Natural killer cell (primary cell): ENCODE results near the gene CTNS. TPM values are rescaled to one million over a fixed set of nuclear protein-coding genes. Genes with fewer than 3 reads are reported as not detected.

Experiments
- ATAC-seq, 3 donors: fragments of 150-1000 bp in 2 of 3; fragments of 200-7000 bp in 1 of 3; cut with Tn5 transposase; 1 replicate in 1 of 3; 2 replicates in 2 of 3; pipeline ENCODE4 v1.10.0; 2021; ENCODE audit warnings: mild to moderate bottlenecking in 2 of 3, moderate library complexity in 2 of 3
- DNase-seq, 2 donors: peaks; one replicate each; pipeline versions ENCODE4 v3.0.0 to v3.0.0-alpha.2; 2013 to 2021; ENCODE audit warnings: mixed read lengths in 1 of 2
- H3K27ac ChIP-seq: one replicate; pipeline ENCODE4 v1.5.1; 2013; ENCODE audit warnings: mild to moderate bottlenecking, low read length
- H3K27me3 ChIP-seq: one replicate; pipeline ENCODE4 v1.6.1; 2013; ENCODE audit warnings: low read length; ENCODE audit not compliant: control insufficient read depth, insufficient read depth
- H3K36me3 ChIP-seq: one replicate; pipeline ENCODE4 v1.6.1; 2013; ENCODE audit warnings: low read length; ENCODE audit not compliant: control insufficient read depth, insufficient read depth
- H3K4me1 ChIP-seq: one replicate; pipeline ENCODE4 v1.6.1; 2013; ENCODE audit warnings: low read length; ENCODE audit not compliant: control insufficient read depth, insufficient read depth
- H3K4me3 ChIP-seq: one replicate; pipeline ENCODE4 v1.5.1; 2013; ENCODE audit warnings: low read length
- H3K9me3 ChIP-seq: one replicate; pipeline ENCODE4 v1.6.1; 2013; ENCODE audit warnings: low read length; ENCODE audit not compliant: control insufficient read depth, insufficient read depth
- H3K27ac Mint-ChIP-seq, 2 donors: one replicate each; pipeline ENCODE4 v1.8.0; 2022; ENCODE audit warnings: mild to moderate bottlenecking in 2 of 2, mixed read lengths in 2 of 2, moderate library complexity in 1 of 2
- H3K27me3 Mint-ChIP-seq, 2 donors: one replicate each; pipeline ENCODE4 v1.8.0; 2022; ENCODE audit warnings: low read depth in 2 of 2, mixed read lengths in 2 of 2
- H3K36me3 Mint-ChIP-seq: one replicate; pipeline ENCODE4 v1.8.0; 2022; ENCODE audit warnings: mixed read lengths
- H3K4me1 Mint-ChIP-seq, 2 donors: one replicate each; pipeline ENCODE4 v1.8.0; 2022; ENCODE audit warnings: mixed read lengths in 2 of 2
- H3K4me3 Mint-ChIP-seq: one replicate; pipeline ENCODE4 v1.8.0; 2022; ENCODE audit warnings: mild to moderate bottlenecking, moderate library complexity, mixed read lengths
- H3K9me3 Mint-ChIP-seq, 2 donors: one replicate each; pipeline ENCODE4 v1.8.0; 2022; ENCODE audit warnings: mixed read lengths in 2 of 2
- CTCF ChIP-seq: fragments of 200-600 bp; IDR thresholded peaks from one replicate; pipeline ENCODE4 v1.8.0; 2022; ENCODE audit warnings: antibody characterized with exemption
- WGBS: methylation state at CpG from one replicate; pipeline ENCODE4 v1.1.7; 2013; ENCODE audit warnings: missing lambda C conversion rate; ENCODE audit not compliant: insufficient coverage; 5-methylcytosine and 5-hydroxymethylcytosine counted together
- intact Hi-C: fragments of 100-400 bp; cut with micrococcal nuclease; formaldehyde crosslinking; loops from one replicate; pipeline ENCODE4 v1.14.2; 2022
- total RNA-seq, 4 donors: library from RNA; stranded (reverse); fragments of 120-200 nt in 1 of 4; gene quantifications; one replicate each; pipeline versions ENCODE4 v1.2.3 to v1.2.4, GENCODE V29; 2013 to 2022

The CTNS gene
- total RNA-seq = 10 to 100 TPM in 1 of 3 donors, 1 to 10 TPM in 2; 7.6 to 24.2 (median 9.6) TPM
- 8.0 TPM for total RNA-seq (2013)

- WGBS = under 1% methylated on average over 68 of the region's 68 CpGs
- peak within 1 kb of the TSS; percentile 97 for H3K4me3 Mint-ChIP-seq
- ATAC-seq (peak; percentile 97 to 99 (median 98)), DNase-seq (peak; percentile 93 to 96)
- no peak for TF ChIP-seq CTCF
- no peaks in the 10 kb centered on the region for H3K9me3 Mint-ChIP-seq
- intact Hi-C loops = loop anchor here (1.0 to 10.0 kb wide), 2 partner anchors 32 to 592 kb away; partner anchors contain the start of genes EMC6 and TAX1BP3
- H3K4me1 Mint-ChIP-seq = peaks cover 15 to 29% of the 10 kb centered on the region in 2 donors
- H3K27me3 Mint-ChIP-seq = no peaks in the 10 kb centered on the region
- Histone ChIP-seq H3K9me3 (no peaks in the 10 kb centered on the region), H3K4me3 (peak within 1 kb of the TSS; percentile 100), H3K36me3 (no peaks in the 10 kb centered on the region), H3K27ac (peak within 1 kb of the TSS; percentile 100), H3K27me3 (no peaks in the 10 kb centered on the region), H3K4me1 (peaks cover 19% of the 10 kb centered on the region)
- H3K36me3 Mint-ChIP-seq = no peaks in the 10 kb centered on the region
- H3K27ac Mint-ChIP-seq = peak within 1 kb of the TSS; percentile 95 to 97
Measured at GRCh38 chr17:3636154-3636907, at the start of gene CTNS, which contains the start of gene SHPK. Gene CTNS (plus strand): TSS chr17:3636760. CDS start chr17:3640207, 3,447 bp downstream. Gene SHPK (minus strand): TSS chr17:3636250. CDS start chr17:3636219, 31 bp downstream.

GRCh38 chr17:3589784-3590183 lies 46.8 kb upstream of the CTNS start:
- no peaks in the 10 kb centered on the region for H3K9me3 Mint-ChIP-seq
- no peak for TF ChIP-seq CTCF
- H3K27ac ChIP-seq = no peak overlapping the region
- no peaks in the 10 kb centered on the region for H3K4me1 ChIP-seq
- H3K27me3 Mint-ChIP-seq = no peaks in the 10 kb centered on the region
- no peak overlapping the region for H3K4me3 Mint-ChIP-seq
- intact Hi-C loops = no loop called here
- H3K4me1 Mint-ChIP-seq = no peaks in the 10 kb centered on the region
- no peak overlapping the region for H3K4me3 ChIP-seq
- H3K27ac Mint-ChIP-seq = no peak overlapping the region
- 95% methylated on average over 22 of the region's 22 CpGs for WGBS
- H3K36me3 ChIP-seq = peaks cover 10% of the 10 kb centered on the region
- no peak for DNase-seq
- no peaks in the 10 kb centered on the region for H3K36me3 Mint-ChIP-seq
- H3K27me3 ChIP-seq = no peaks in the 10 kb centered on the region
- no peaks in the 10 kb centered on the region for H3K9me3 ChIP-seq
- no peak for ATAC-seq

- Histone ChIP-seq H3K9me3 (no peaks in the 10 kb centered on the region), H3K36me3 (peaks cover 10% of the 10 kb centered on the region), H3K4me3 (no peak overlapping the region), H3K27me3 (no peaks in the 10 kb centered on the region), H3K27ac (no peak overlapping the region), H3K4me1 (no peaks in the 10 kb centered on the region)
- no peaks in the 10 kb centered on the region for H3K9me3 Mint-ChIP-seq
- WGBS = 74% methylated on average over 15 of the region's 15 CpGs
- intact Hi-C loops = no loop called here
- H3K27me3 Mint-ChIP-seq = no peaks in the 10 kb centered on the region
- DNase-seq (no peak), ATAC-seq (no peak)
- H3K4me1 Mint-ChIP-seq = no peaks in the 10 kb centered on the region
- no peak for TF ChIP-seq CTCF
- H3K27ac Mint-ChIP-seq = no peak overlapping the region
- H3K36me3 Mint-ChIP-seq = no peaks in the 10 kb centered on the region
- no peak overlapping the region for H3K4me3 Mint-ChIP-seq
Measured at GRCh38 chr17:3590231-3590630, 46.3 kb upstream of the CTNS start.
